ENCODE data around the gene NPTX1.

- TF ChIP-seq CTCF (IDR thresholded peaks at IDR 0.05; ENCODE audit: insufficient read depth, low read length, poor library complexity, severe bottlenecking) = no peak
- TF ChIP-seq EZH2phosphoT487 (conservative IDR thresholded peaks at IDR 0.05; ENCODE audit: low read length) = no peak
Observed at GRCh38 chr17:80463784-80464400, 12.5 kb downstream of the NPTX1 start.
